Trophoblast cell (in vitro differentiated cells and primary cell): ENCODE results near the gene MIA.

Experiments
- DNase-seq, 2 donors: peaks; one replicate each; pipeline ENCODE4 v3.0.0-alpha.2; 2016
- H2AFZ ChIP-seq: 2 replicates; pipeline ENCODE4 v1.6.1; 2013; ENCODE audit warnings: low read length, moderate library complexity, mild to moderate bottlenecking; ENCODE audit not compliant: insufficient read depth, poor library complexity
- H2AK5ac ChIP-seq: 2 replicates; pipeline ENCODE4 v1.6.1; 2013; ENCODE audit warnings: mild to moderate bottlenecking, low read length
- H2BK120ac ChIP-seq: 2 replicates; pipeline ENCODE4 v1.6.1; 2013; ENCODE audit warnings: low read length, mild to moderate bottlenecking, moderate library complexity; ENCODE audit not compliant: insufficient read depth, poor library complexity
- H2BK12ac ChIP-seq: 2 replicates; pipeline ENCODE4 v1.6.1; 2013; ENCODE audit warnings: mild to moderate bottlenecking, low read length, moderate library complexity
- H2BK5ac ChIP-seq: 2 replicates; pipeline ENCODE4 v1.6.1; 2013; ENCODE audit warnings: low read length, low read depth, moderate library complexity, mild to moderate bottlenecking; ENCODE audit not compliant: poor library complexity
- H3K14ac ChIP-seq: 2 replicates; pipeline ENCODE4 v1.6.1; 2013; ENCODE audit warnings: mild to moderate bottlenecking, low read length
- H3K18ac ChIP-seq: 2 replicates; pipeline ENCODE4 v1.6.1; 2013; ENCODE audit warnings: mild to moderate bottlenecking, low read length
- H3K23ac ChIP-seq: 2 replicates; pipeline ENCODE4 v1.6.1; 2013; ENCODE audit warnings: low read length
- H3K27ac ChIP-seq: 2 replicates; pipeline ENCODE4 v1.5.1; 2013; ENCODE audit warnings: low read depth, mild to moderate bottlenecking, inconsistent platforms, low read length, moderate library complexity
- H3K27me3 ChIP-seq: 2 replicates; pipeline ENCODE4 v1.6.1; 2013; ENCODE audit warnings: inconsistent platforms, mild to moderate bottlenecking, low read length, moderate library complexity; ENCODE audit not compliant: insufficient read depth
- H3K36me3 ChIP-seq, 2 experiments: 1 replicate in 1 of 2; 2 replicates in 1 of 2; pipeline ENCODE4 v1.6.1; 2013; ENCODE audit warnings: low read length in 2 of 2, mild to moderate bottlenecking in 2 of 2, moderate library complexity in 1 of 2; ENCODE audit not compliant: insufficient read depth in 2 of 2, control insufficient read depth in 1 of 2
- H3K4ac ChIP-seq: 2 replicates; pipeline ENCODE4 v1.6.1; 2013; ENCODE audit warnings: low read depth, mild to moderate bottlenecking, low read length, moderate library complexity
- H3K4me1 ChIP-seq, 2 experiments: 1 replicate in 1 of 2; 2 replicates in 1 of 2; pipeline ENCODE4 v1.6.1; 2013; ENCODE audit warnings: low read length in 2 of 2, mild to moderate bottlenecking in 2 of 2, moderate library complexity in 1 of 2; ENCODE audit not compliant: insufficient read depth in 2 of 2, control insufficient read depth in 1 of 2
- H3K4me2 ChIP-seq: 2 replicates; pipeline ENCODE4 v1.6.1; 2013; ENCODE audit warnings: inconsistent platforms, mild to moderate bottlenecking, low read length, moderate library complexity
- H3K4me3 ChIP-seq: 2 replicates; pipeline ENCODE4 v1.5.1; 2013; ENCODE audit warnings: mild to moderate bottlenecking, low read depth, low read length, inconsistent platforms
- H3K79me1 ChIP-seq: one replicate; pipeline ENCODE4 v1.6.1; 2013; ENCODE audit warnings: low read length
- H3K79me2 ChIP-seq: 2 replicates; pipeline ENCODE4 v1.6.1; 2013; ENCODE audit warnings: low read length, mild to moderate bottlenecking; ENCODE audit not compliant: control insufficient read depth, insufficient read depth, poor library complexity
- H3K9ac ChIP-seq: 2 replicates; pipeline ENCODE4 v1.6.1; 2013; ENCODE audit warnings: mild to moderate bottlenecking, low read length
- H3K9me3 ChIP-seq: 2 replicates; pipeline ENCODE4 v1.6.1; 2013; ENCODE audit warnings: low read depth, mild to moderate bottlenecking, control low read depth, inconsistent platforms, low read length; ENCODE audit not compliant: insufficient read depth
- H4K12ac ChIP-seq: 2 replicates; pipeline ENCODE4 v1.6.1; 2013; ENCODE audit warnings: low read depth, mild to moderate bottlenecking, low read length, moderate library complexity
- H4K8ac ChIP-seq: 2 replicates; pipeline ENCODE4 v1.6.1; 2013; ENCODE audit warnings: low read depth, mild to moderate bottlenecking, low read length, moderate library complexity
- H4K91ac ChIP-seq: one replicate; pipeline ENCODE4 v1.6.1; 2013; ENCODE audit warnings: low read depth, mild to moderate bottlenecking, low read length, moderate library complexity
- WGBS: extraction: QIAGEN DNeasy Blood & Tissue Kit; methylation state at CpG from one replicate; pipeline ENCODE4 v1.1.7; 2013; ENCODE audit warnings: missing lambda C conversion rate; ENCODE audit not compliant: insufficient read length, insufficient coverage; ENCODE audit errors: extremely low coverage; 5-methylcytosine and 5-hydroxymethylcytosine counted together

Gene MIA

DNA sequence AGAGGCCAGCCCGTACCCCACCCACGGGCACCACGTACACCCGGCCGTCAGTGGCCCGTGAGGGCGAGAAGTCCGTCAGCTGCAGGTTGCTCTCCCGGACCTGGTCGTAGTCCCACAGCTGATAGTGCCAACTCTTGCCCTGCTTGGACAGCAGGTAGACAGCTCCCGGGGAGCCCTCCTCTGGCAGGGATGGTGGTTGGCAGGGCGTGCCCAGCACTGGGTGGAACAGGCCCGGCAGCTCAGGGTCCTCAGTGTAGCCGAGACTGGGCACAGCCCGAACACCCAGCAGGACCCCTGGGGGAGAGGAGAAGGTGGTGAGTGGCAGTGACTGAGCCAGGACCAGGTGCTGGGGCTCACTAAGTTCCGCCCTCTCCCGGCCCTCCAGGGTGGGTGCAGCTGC lies 32.8 kb upstream of the MIA start:
- H3K79me2 ChIP-seq, result no peaks in the 10 kb centered on the region
- H3K79me1 ChIP-seq, result peaks cover 4% of the 10 kb centered on the region
- H4K8ac ChIP-seq, result no peak overlapping the region
- H3K4me3 ChIP-seq, result no peak overlapping the region
- H2BK12ac ChIP-seq, result no peak overlapping the region
- H3K27ac ChIP-seq, result no peak overlapping the region
- H2BK5ac ChIP-seq, result no peak overlapping the region
- DNase-seq, result no peak
- H3K18ac ChIP-seq, result no peak overlapping the region
- H4K91ac ChIP-seq, result no peak overlapping the region
- H4K12ac ChIP-seq, result no peak overlapping the region
- H3K27me3 ChIP-seq, result no peaks in the 10 kb centered on the region
- H3K14ac ChIP-seq, result no peak overlapping the region
- no CpG with 5 or more reads among the region's 17 CpGs for WGBS
- H3K4me1 ChIP-seq, result peaks cover 12 to 17% of the 10 kb centered on the region in 2 experiments
- H3K9me3 ChIP-seq, result no peaks in the 10 kb centered on the region
- peaks cover 23 to 28% of the 10 kb centered on the region in 2 experiments for H3K36me3 ChIP-seq
- H2AFZ ChIP-seq, result no peak overlapping the region
- no peak overlapping the region for H2AK5ac ChIP-seq
- no peak overlapping the region for H3K23ac ChIP-seq
- H3K9ac ChIP-seq, result no peak overlapping the region
- no peak overlapping the region for H2BK120ac ChIP-seq
- H3K4me2 ChIP-seq, result no peak overlapping the region
- H3K4ac ChIP-seq, result no peak overlapping the region

DNA sequence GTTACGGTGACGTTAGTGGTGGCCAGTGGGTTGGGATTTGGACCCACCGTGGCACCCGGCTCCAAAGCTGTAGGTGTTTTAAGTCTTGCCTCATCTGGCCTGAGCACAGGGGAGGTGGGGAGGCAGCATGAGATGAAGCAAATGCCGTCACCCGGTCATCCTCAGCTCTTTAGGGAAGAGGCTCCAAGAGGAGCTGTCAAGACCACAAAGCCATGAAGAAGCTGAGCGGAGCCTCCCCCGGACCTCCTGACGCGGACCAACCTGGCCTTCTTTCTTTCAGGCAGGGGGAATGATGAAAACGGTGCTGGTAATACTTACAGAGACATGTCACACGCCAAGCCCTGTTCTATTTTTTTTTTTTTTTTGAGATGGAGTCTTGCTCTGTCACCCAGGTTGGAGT lies 32.4 kb upstream of the MIA start:
- H3K18ac ChIP-seq, result no peak overlapping the region
- H3K4ac ChIP-seq, result no peak overlapping the region
- no CpG with 5 or more reads among the region's 12 CpGs for WGBS

DNA sequence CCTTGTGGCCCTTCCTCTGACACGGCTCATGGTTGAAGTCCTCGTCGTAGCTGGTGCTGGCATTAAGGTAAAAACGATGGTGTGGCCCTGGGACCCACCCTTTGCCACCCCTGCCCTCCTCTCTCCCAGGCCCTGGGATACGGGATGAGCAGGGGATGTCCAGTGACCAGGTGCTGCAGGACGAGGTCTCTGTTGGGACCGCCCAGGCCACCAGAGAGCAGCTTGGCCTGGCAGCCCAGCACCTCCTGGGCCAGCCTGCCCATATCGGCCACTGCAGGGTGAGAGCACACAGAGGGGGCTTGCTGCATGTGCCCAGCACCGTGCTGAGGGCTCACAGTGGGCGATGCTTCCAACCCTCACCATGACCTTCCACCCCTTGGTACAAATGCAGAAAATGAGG lies 31.4 kb upstream of the MIA start:
- Histone ChIP-seq H2BK5ac (no peak overlapping the region), H3K27me3 (no peaks in the 10 kb centered on the region), H2AK5ac (no peak overlapping the region), H3K4me2 (no peak overlapping the region), H3K23ac (no peak overlapping the region), H3K36me3 (peaks cover 17 to 20% of the 10 kb centered on the region in 2 experiments), H3K79me2 (no peaks in the 10 kb centered on the region), H3K9ac (no peak overlapping the region), H2BK120ac (no peak overlapping the region), H4K91ac (no peak overlapping the region), H3K4ac (no peak overlapping the region), H2AFZ (no peak overlapping the region), H3K18ac (no peak overlapping the region), H3K14ac (no peak overlapping the region), H4K8ac (no peak overlapping the region), H4K12ac (no peak overlapping the region), H3K27ac (no peak overlapping the region), H3K4me1 (peaks cover 18 to 22% of the 10 kb centered on the region in 2 experiments), H3K9me3 (no peaks in the 10 kb centered on the region), H3K4me3 (no peak overlapping the region), H3K79me1 (peaks cover 9% of the 10 kb centered on the region), H2BK12ac (peak overlapping the region; percentile 22)
- DNase-seq, result no peak
- no CpG with 5 or more reads among the region's 10 CpGs for WGBS

More for the DNA sequence above, 32.4 kb upstream of the MIA start:
- Histone ChIP-seq H3K27ac (no peak overlapping the region), H3K79me2 (no peaks in the 10 kb centered on the region), H4K12ac (no peak overlapping the region), H3K27me3 (no peaks in the 10 kb centered on the region), H3K14ac (no peak overlapping the region), H3K4me1 (peaks cover 12 to 17% of the 10 kb centered on the region in 2 experiments), H3K79me1 (peaks cover 4% of the 10 kb centered on the region), H3K4me2 (no peak overlapping the region), H3K23ac (no peak overlapping the region), H4K8ac (no peak overlapping the region), H3K9ac (no peak overlapping the region), H3K9me3 (no peaks in the 10 kb centered on the region), H2BK12ac (no peak overlapping the region), H3K36me3 (peaks cover 20 to 26% of the 10 kb centered on the region in 2 experiments), H2AK5ac (no peak overlapping the region), H2AFZ (no peak overlapping the region), H2BK120ac (no peak overlapping the region), H4K91ac (no peak overlapping the region), H2BK5ac (no peak overlapping the region), H3K4me3 (no peak overlapping the region)
- no peak for DNase-seq

DNA sequence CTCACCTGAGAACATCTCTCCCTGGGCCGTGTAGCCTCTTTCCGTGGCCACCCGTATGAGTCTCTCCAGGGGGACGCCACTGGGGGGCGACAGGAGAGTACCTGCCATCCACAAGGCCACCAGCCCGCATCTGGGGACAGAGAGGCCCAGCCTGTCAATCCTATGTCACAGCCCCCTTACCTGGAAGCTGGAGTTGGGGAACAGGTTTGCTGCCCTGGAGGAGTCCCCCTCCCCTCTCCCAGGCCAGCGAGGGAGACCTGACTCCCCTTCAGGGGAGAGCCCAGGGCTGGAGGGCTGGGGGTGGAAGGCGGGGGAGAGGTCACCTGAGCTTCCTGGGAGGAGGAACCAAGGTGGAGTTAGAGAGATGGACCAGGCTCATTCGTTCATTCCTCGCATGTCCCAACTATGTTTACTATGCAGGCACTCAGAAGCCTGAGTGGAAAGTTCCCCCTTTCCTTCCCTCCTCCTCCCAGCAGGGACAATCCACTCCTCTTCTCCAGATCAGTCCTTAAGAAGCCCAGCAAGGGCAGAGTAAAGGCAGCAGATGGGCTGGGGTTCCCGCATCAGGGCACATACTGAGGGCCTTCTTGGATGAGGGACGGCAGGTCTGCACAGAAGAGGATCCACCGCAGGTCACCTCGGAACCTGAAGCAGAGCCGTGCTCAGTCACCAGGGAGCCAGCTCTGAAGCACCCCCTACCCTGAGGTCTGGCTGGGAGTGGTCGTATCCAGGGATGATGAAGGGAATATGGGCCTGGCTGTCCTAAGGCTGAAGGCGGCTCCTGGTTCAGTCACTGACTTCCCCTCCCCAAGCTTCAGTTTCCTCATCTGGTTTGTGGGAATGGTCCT lies 30.5 kb upstream of the MIA start:
- whole genome bisulfite sequencing, result no CpG with 5 or more reads among the region's 17 CpGs
- Histone ChIP-seq H3K18ac (peak overlapping the region; percentile 19), H2BK12ac (peak overlapping the region; percentile 1), H3K4ac (peak overlapping the region; percentile 1), H3K79me2 (peaks cover 4% of the 10 kb centered on the region), H2AK5ac (peak overlapping the region; percentile 7), H3K27me3 (no peaks in the 10 kb centered on the region), H2AFZ (no peak overlapping the region), H3K36me3 (peaks cover 9 to 12% of the 10 kb centered on the region in 2 experiments), H4K91ac (peak overlapping the region; percentile 84), H2BK5ac (peak overlapping the region; percentile 50), H2BK120ac (peak overlapping the region; percentile 14), H3K23ac (no peak overlapping the region), H3K4me2 (peak overlapping the region; percentile 32), H3K79me1 (peaks cover 14% of the 10 kb centered on the region), H3K14ac (peak overlapping the region; percentile 54), H4K8ac (peak overlapping the region; percentile 59), H4K12ac (peak overlapping the region; percentile 9), H3K4me1 (peaks cover 26 to 30% of the 10 kb centered on the region in 2 experiments), H3K9me3 (no peaks in the 10 kb centered on the region), H3K9ac (peak overlapping the region; percentile 15), H3K27ac (peak overlapping the region; percentile 78), H3K4me3 (no peak overlapping the region)
- DNase-seq, result peak; percentile 48 to 71
